Type B pancreatic cell (in vitro differentiated cells): ENCODE results near the gene HYDIN. TPM values are rescaled to one million over a fixed set of nuclear protein-coding genes. Genes with fewer than 3 reads are reported as not detected.

Source experiments
- DNase-seq: peaks from one replicate; pipeline ENCODE4 v3.0.0; 2021; ENCODE audit warnings: mixed read lengths; ENCODE audit not compliant: unreplicated experiment; ENCODE audit errors: extremely low spot score
- H3K27ac Mint-ChIP-seq: 2 replicates; pipeline ENCODE4 v1.8.0; 2021; ENCODE audit warnings: mild to moderate bottlenecking, mixed read lengths
- H3K27me3 Mint-ChIP-seq: 2 replicates; pipeline ENCODE4 v1.8.0; 2021; ENCODE audit warnings: mixed read lengths
- H3K36me3 Mint-ChIP-seq: 2 replicates; pipeline ENCODE4 v1.8.0; 2021; ENCODE audit warnings: mixed read lengths
- H3K4me1 Mint-ChIP-seq: one replicate; pipeline ENCODE4 v1.8.0; 2021; ENCODE audit warnings: mixed read lengths; ENCODE audit not compliant: unreplicated experiment
- H3K4me3 Mint-ChIP-seq: 2 replicates; pipeline ENCODE4 v1.8.0; 2021; ENCODE audit warnings: mild to moderate bottlenecking, mixed read lengths
- H3K9me3 Mint-ChIP-seq: 2 replicates; pipeline ENCODE4 v1.8.0; 2021; ENCODE audit warnings: mixed read lengths
- CTCF ChIP-seq: fragments of 200-600 bp; sonication (generic); conservative IDR thresholded peaks from 2 replicates; pipeline ENCODE4 v1.5.0; 2021; ENCODE audit warnings: antibody characterized with exemption, mild to moderate bottlenecking
- total RNA-seq: library from RNA; stranded (reverse); gene quantifications from 2 replicates; pipeline ENCODE4 v1.2.1, GENCODE V29; 2021; ENCODE audit warnings: low replicate concordance

Gene HYDIN
- total RNA-seq, 1 donor from 2014 or later = 19.7 TPM

- no peak for TF ChIP-seq CTCF
- peak overlapping the region; percentile 62 for H3K4me3 Mint-ChIP-seq
- no peaks in the 10 kb centered on the region for H3K36me3 Mint-ChIP-seq
- no peak for DNase-seq
- H3K9me3 Mint-ChIP-seq = no peaks in the 10 kb centered on the region
- peaks cover 40% of the 10 kb centered on the region for H3K4me1 Mint-ChIP-seq
- no peaks in the 10 kb centered on the region for H3K27me3 Mint-ChIP-seq
- peak overlapping the region; percentile 37 for H3K27ac Mint-ChIP-seq
These were observed 441.6 kb downstream of the HYDIN start for GRCh38 chr16:70788668-70789594.

GRCh38 chr16:70786020-70786755, 444.3 kb downstream of the HYDIN start:
- H3K9me3 Mint-ChIP-seq = no peaks in the 10 kb centered on the region
- H3K27me3 Mint-ChIP-seq = no peaks in the 10 kb centered on the region
- DNase-seq = no peak
- peaks cover 7% of the 10 kb centered on the region for H3K36me3 Mint-ChIP-seq
- H3K4me1 Mint-ChIP-seq = peaks cover 33% of the 10 kb centered on the region
- H3K4me3 Mint-ChIP-seq = no peak overlapping the region
- no peak overlapping the region for H3K27ac Mint-ChIP-seq
- TF ChIP-seq CTCF = no peak

- H3K36me3 Mint-ChIP-seq = peaks cover 15% of the 10 kb centered on the region
- H3K4me3 Mint-ChIP-seq = no peak overlapping the region
- no peak overlapping the region for H3K27ac Mint-ChIP-seq
- peaks cover 22% of the 10 kb centered on the region for H3K4me1 Mint-ChIP-seq
- no peaks in the 10 kb centered on the region for H3K9me3 Mint-ChIP-seq
- no peak for DNase-seq
- TF ChIP-seq CTCF = no peak
- H3K27me3 Mint-ChIP-seq = no peaks in the 10 kb centered on the region
These were observed 445.6 kb downstream of the HYDIN start for GRCh38 chr16:70784692-70785555.

- peaks cover 3% of the 10 kb centered on the region for H3K27me3 Mint-ChIP-seq
- no peak for DNase-seq
- no peak for TF ChIP-seq CTCF
- H3K4me1 Mint-ChIP-seq = peaks cover 17% of the 10 kb centered on the region
- no peak overlapping the region for H3K27ac Mint-ChIP-seq
- no peaks in the 10 kb centered on the region for H3K9me3 Mint-ChIP-seq
- H3K36me3 Mint-ChIP-seq = peaks cover 20% of the 10 kb centered on the region
- H3K4me3 Mint-ChIP-seq = no peak overlapping the region
These were observed 448.3 kb downstream of the HYDIN start for GRCh38 chr16:70782237-70782636.

- no peaks in the 10 kb centered on the region for H3K9me3 Mint-ChIP-seq
- DNase-seq = no peak
- TF ChIP-seq CTCF = no peak
- peaks cover 13% of the 10 kb centered on the region for H3K4me1 Mint-ChIP-seq
- H3K4me3 Mint-ChIP-seq = no peak overlapping the region
- H3K27me3 Mint-ChIP-seq = peaks cover 3% of the 10 kb centered on the region
- no peak overlapping the region for H3K27ac Mint-ChIP-seq
- peaks cover 20% of the 10 kb centered on the region for H3K36me3 Mint-ChIP-seq
These were observed 448.7 kb downstream of the HYDIN start for GRCh38 chr16:70781800-70782199.
